Esophagus squamous epithelium (tissue), 5 donors: ENCODE measurements around the gene LPAR2. TPM values are rescaled to one million over a fixed set of nuclear protein-coding genes. Genes with fewer than 3 reads are reported as not detected.

Experiments
- DNase-seq: peaks from one replicate; lab custom pipeline; 2025; lab: John Stamatoyannopoulos, UW
- H3K27ac ChIP-seq, 4 donors: fragments of 200-600 bp; sonication (generic); one replicate each; pipeline ENCODE4 v1.5.1; 2016 to 2019; ENCODE audit warnings: mild to moderate bottlenecking in 1 of 4
- H3K27me3 ChIP-seq, 4 donors: fragments of 200-600 bp; sonication (generic); 1 replicate in 3 of 4; 2 replicates in 1 of 4; pipeline versions ENCODE4 v1.5.1 to v1.6.0; 2017 to 2021; ENCODE audit warnings: antibody characterized with exemption in 1 of 4
- H3K36me3 ChIP-seq, 3 donors: fragments of 200-600 bp; sonication (generic); one replicate each; pipeline ENCODE4 v1.5.1; 2016 to 2019
- H3K4me1 ChIP-seq, 3 donors: fragments of 200-600 bp; sonication (generic); one replicate each; pipeline ENCODE4 v1.5.1; 2017 to 2019
- H3K4me3 ChIP-seq, 4 donors: fragments of 200-600 bp; sonication (generic); 1 replicate in 3 of 4; 2 replicates in 1 of 4; pipeline ENCODE4 v1.5.1; 2016 to 2019; ENCODE audit warnings: mild to moderate bottlenecking in 2 of 4, moderate library complexity in 1 of 4
- H3K9me3 ChIP-seq, 3 donors: fragments of 200-600 bp; sonication (generic); one replicate each; pipeline ENCODE4 v1.5.1; 2016 to 2019
- POLR2A ChIP-seq, 4 donors: fragments of 450-650 bp; IDR thresholded peaks; one replicate each; pipeline ENCODE4 v1.6.1; 2017; ENCODE audit warnings: antibody characterized with exemption in 4 of 4, mild to moderate bottlenecking in 4 of 4, moderate library complexity in 3 of 4
- WGBS, 2 donors: methylation state at CpG; one replicate each; pipeline ENCODE4 v1.1.5; 2018; 5-methylcytosine and 5-hydroxymethylcytosine counted together
- intact Hi-C: fragments of 100-400 bp; cut with DNase I; formaldehyde crosslinking; loops from one replicate; pipeline ENCODE4 v1.15.0; 2022
- total RNA-seq, 4 donors: library from RNA; depleted of rRNA; stranded (reverse); fragments of >200 nt; gene quantifications; one replicate each; pipeline ENCODE4 v1.1.0, GENCODE V29; 2016
- TF ChIP-seq, protein P1 (sequence below), 6 experiments: fragments of 450-650 bp in 4 of 6; fragments of 200-600 bp in 2 of 6; sonication (generic) in 2 of 6; IDR thresholded peaks; one replicate each; pipeline ENCODE4 v1.5.1; 2016 to 2019; ENCODE audit warnings: antibody characterized with exemption in 6 of 6, mild to moderate bottlenecking in 4 of 6, moderate library complexity in 4 of 6
- donor health status: DM: yes; HTN: yes; CAD: no.

LPAR2 gene
- total RNA-seq, 4 donors from 2014 or later = 7.6 to 13.1 (median 9.5) TPM

GRCh38 chr19:19606021-19606420, 22.0 kb downstream of the LPAR2 start:
- DNase-seq = no peak
- Histone ChIP-seq H3K27ac (peak overlapping the region in 3 of 4 donors; percentile 8 to 34 (median 23)), H3K4me1 (peaks cover 4 to 33% (median 5%) of the 10 kb centered on the region in 3 donors), H3K9me3 (no peaks in the 10 kb centered on the region), H3K36me3 (no peaks in the 10 kb centered on the region), H3K27me3 (no peaks in the 10 kb centered on the region), H3K4me3 (no peak overlapping the region)
- TF ChIP-seq POLR2A (IDR thresholded peaks at IDR 0.05) = no peak
- TF ChIP-seq, protein P1, sequence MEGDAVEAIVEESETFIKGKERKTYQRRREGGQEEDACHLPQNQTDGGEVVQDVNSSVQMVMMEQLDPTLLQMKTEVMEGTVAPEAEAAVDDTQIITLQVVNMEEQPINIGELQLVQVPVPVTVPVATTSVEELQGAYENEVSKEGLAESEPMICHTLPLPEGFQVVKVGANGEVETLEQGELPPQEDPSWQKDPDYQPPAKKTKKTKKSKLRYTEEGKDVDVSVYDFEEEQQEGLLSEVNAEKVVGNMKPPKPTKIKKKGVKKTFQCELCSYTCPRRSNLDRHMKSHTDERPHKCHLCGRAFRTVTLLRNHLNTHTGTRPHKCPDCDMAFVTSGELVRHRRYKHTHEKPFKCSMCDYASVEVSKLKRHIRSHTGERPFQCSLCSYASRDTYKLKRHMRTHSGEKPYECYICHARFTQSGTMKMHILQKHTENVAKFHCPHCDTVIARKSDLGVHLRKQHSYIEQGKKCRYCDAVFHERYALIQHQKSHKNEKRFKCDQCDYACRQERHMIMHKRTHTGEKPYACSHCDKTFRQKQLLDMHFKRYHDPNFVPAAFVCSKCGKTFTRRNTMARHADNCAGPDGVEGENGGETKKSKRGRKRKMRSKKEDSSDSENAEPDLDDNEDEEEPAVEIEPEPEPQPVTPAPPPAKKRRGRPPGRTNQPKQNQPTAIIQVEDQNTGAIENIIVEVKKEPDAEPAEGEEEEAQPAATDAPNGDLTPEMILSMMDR (IDR thresholded peaks at IDR 0.05) = no peak
- 20 to 40% methylated on average over 1 of the region's 1 CpG for WGBS, 2 donors
- intact Hi-C loops = no loop called here

DNA sequence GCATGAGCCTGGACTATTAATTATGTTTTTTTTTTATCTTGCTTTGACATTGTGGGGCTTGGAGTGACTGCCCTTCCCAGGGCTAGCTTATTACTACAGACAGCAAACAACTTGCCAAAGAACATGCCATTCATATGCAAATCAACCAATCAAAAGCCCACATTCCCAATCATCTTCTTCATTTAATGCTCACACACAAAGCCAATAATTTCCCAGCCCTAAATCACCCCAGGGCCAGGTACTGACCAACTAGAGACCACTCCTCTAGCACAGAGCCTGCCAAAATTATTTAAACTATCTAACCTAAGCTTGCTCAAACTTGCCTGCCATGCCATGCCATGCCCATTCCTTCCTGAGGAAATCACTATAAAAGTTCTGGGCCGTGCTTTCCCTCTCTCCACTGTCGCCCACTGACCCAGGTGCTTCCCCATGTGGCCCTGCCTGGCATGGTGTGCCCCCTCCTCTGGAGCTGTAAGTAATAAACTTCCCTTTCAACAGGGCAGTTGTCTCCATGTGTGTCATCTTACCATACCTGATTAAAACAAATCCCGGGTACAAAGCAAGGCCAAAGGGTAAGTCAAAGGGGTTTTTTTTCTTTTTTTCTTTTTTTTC, 25.2 kb downstream of the LPAR2 start:
- Histone ChIP-seq H3K4me3 (no peak overlapping the region), H3K4me1 (peaks cover 4 to 40% (median 5%) of the 10 kb centered on the region in 3 donors), H3K27ac (peak overlapping the region; percentile 7 to 45 (median 31)), H3K36me3 (no peaks in the 10 kb centered on the region), H3K9me3 (no peaks in the 10 kb centered on the region), H3K27me3 (no peaks in the 10 kb centered on the region)
- no peak for DNase-seq
- no peak for TF ChIP-seq POLR2A (IDR thresholded peaks at IDR 0.05)
- TF ChIP-seq, protein P1 (IDR thresholded peaks at IDR 0.05) = no peak
- 15 to 22% methylated on average over 3 of the region's 3 CpGs for WGBS, 2 donors
- intact Hi-C loops = no loop called here

DNA sequence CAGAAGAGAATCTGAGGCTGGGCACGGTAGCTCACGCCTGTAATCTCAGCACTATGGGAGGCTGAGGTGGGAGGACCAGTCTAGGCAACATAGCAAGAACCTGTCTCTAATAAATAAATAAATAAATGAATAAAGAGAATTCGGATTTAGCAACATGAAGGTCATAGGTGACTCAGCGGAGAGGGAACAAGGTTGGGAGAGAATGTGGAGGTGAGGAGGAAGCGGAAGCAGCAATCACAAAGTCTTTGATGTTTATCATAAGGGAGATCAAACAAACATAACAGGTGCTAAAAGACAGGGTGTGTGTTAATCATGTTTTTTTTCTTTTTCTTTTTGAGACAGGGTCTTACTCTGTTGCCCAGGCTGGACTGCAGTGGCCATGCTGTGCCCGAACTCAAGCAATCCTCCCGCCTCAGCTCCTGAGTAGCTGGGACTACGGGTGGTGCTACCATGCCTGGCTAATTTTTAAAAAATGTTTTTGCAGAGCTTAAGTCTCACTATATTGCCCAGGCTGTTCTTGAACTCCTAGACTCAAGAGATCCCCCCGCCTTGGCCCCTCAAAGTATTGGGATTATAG, 25.8 kb downstream of the LPAR2 start:
- no peak for TF ChIP-seq POLR2A (IDR thresholded peaks at IDR 0.05)
- TF ChIP-seq, protein P1 (IDR thresholded peaks at IDR 0.05) = no peak
- 47 to 53% methylated on average over 9 of the region's 9 CpGs for WGBS, 2 donors
- peaks cover 4 to 40% (median 5%) of the 10 kb centered on the region in 3 donors for H3K4me1 ChIP-seq
- H3K27ac ChIP-seq = peak overlapping the region in 3 of 4 donors; percentile 2 to 45 (median 36)
- H3K9me3 ChIP-seq = no peaks in the 10 kb centered on the region
- H3K36me3 ChIP-seq = no peaks in the 10 kb centered on the region
- no peak overlapping the region for H3K4me3 ChIP-seq
- H3K27me3 ChIP-seq = no peaks in the 10 kb centered on the region
- intact Hi-C loops = no loop called here
- no peak for DNase-seq

GRCh38 chr19:19600793-19601330, 27.2 kb downstream of the LPAR2 start:
- TF ChIP-seq POLR2A (IDR thresholded peaks at IDR 0.05) = no peak
- TF ChIP-seq, protein P1 (IDR thresholded peaks at IDR 0.05) = no peak
- Histone ChIP-seq H3K27ac (no peak overlapping the region), H3K4me3 (no peak overlapping the region), H3K27me3 (no peaks in the 10 kb centered on the region), H3K4me1 (peaks cover under 1 to 39% (median 7%) of the 10 kb centered on the region in 3 donors), H3K36me3 (no peaks in the 10 kb centered on the region), H3K9me3 (no peaks in the 10 kb centered on the region)
- intact Hi-C loops = no loop called here
- 60 to 75% methylated on average over 1 of the region's 1 CpG for WGBS, 2 donors
- DNase-seq = no peak
